ENCODE measurements around the gene PPP6R2. TPM values are rescaled to one million over a fixed set of nuclear protein-coding genes. Genes with fewer than 3 reads are reported as not detected.
"Not testable (repeated sequence)": the region's sequence is repeated elsewhere in the genome, so short reads cannot be mapped to it uniquely, and the experiment has no call there.

Gene PPP6R2
- total RNA-seq, 2 donors from 2014 or later, result 58.7 to 81.2 TPM

- 93 to 96% methylated on average over 21 to 22 of the region's 22 CpGs for WGBS, 2 experiments (ENCODE audit: insufficient coverage in 1 of 2, insufficient read length in 1 of 2)
- H3K4me1 ChIP-seq (ENCODE audit: control insufficient read depth, insufficient read depth, low read length), result no peaks in the 10 kb centered on the region
- H3K9me3 Mint-ChIP-seq, result no peaks in the 10 kb centered on the region
Observed at GRCh38 chr22:50327711-50328019, 15.5 kb upstream of the PPP6R2 start.

GRCh38 chr22:50329236-50329635 is 13.9 kb upstream of the PPP6R2 start:
- peaks cover 6% of the 10 kb centered on the region for H3K4me1 Mint-ChIP-seq
- 96 to 100% methylated on average over 2 to 5 of the region's 6 CpGs for WGBS, 2 experiments (ENCODE audit: insufficient coverage in 1 of 2, insufficient read length in 1 of 2)
- no peak overlapping the region for H3K27ac Mint-ChIP-seq
- Histone ChIP-seq H3K9ac (ENCODE audit: extremely low read depth, low read length, poor library complexity, severe bottlenecking) (no peak overlapping the region), H3K9me3 (ENCODE audit: control insufficient read depth, low read length) (no peaks in the 10 kb centered on the region), H3K27me3 (ENCODE audit: control insufficient read depth, insufficient read depth, low read length, poor library complexity, severe bottlenecking) (peaks cover 7% of the 10 kb centered on the region), H3K4me3 (ENCODE audit: low read length) (no peak overlapping the region), H3K4me1 (ENCODE audit: control insufficient read depth, insufficient read depth, low read length) (no peaks in the 10 kb centered on the region), H3K27ac (ENCODE audit: low read depth, low read length) (no peak overlapping the region), H3K36me3 (ENCODE audit: control insufficient read depth, insufficient read depth, low read length) (no peaks in the 10 kb centered on the region)
- peaks cover 28% of the 10 kb centered on the region for H3K27me3 Mint-ChIP-seq (ENCODE audit: insufficient read depth)
- no peaks in the 10 kb centered on the region for H3K36me3 Mint-ChIP-seq (ENCODE audit: low read depth)
- H3K4me3 Mint-ChIP-seq, result no peak overlapping the region
- DNase-seq, result no peak
- TF ChIP-seq, protein P1, sequence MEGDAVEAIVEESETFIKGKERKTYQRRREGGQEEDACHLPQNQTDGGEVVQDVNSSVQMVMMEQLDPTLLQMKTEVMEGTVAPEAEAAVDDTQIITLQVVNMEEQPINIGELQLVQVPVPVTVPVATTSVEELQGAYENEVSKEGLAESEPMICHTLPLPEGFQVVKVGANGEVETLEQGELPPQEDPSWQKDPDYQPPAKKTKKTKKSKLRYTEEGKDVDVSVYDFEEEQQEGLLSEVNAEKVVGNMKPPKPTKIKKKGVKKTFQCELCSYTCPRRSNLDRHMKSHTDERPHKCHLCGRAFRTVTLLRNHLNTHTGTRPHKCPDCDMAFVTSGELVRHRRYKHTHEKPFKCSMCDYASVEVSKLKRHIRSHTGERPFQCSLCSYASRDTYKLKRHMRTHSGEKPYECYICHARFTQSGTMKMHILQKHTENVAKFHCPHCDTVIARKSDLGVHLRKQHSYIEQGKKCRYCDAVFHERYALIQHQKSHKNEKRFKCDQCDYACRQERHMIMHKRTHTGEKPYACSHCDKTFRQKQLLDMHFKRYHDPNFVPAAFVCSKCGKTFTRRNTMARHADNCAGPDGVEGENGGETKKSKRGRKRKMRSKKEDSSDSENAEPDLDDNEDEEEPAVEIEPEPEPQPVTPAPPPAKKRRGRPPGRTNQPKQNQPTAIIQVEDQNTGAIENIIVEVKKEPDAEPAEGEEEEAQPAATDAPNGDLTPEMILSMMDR (conservative IDR thresholded peaks at IDR 0.05), result no peak
- H3K9me3 Mint-ChIP-seq, result no peaks in the 10 kb centered on the region

More at GRCh38 chr22:50327711-50328019, 15.5 kb upstream of the PPP6R2 start:
- no peaks in the 10 kb centered on the region for H3K36me3 Mint-ChIP-seq (ENCODE audit: low read depth)
- H3K27ac Mint-ChIP-seq, result no peak overlapping the region
- H3K27me3 Mint-ChIP-seq (ENCODE audit: insufficient read depth), result peaks cover 29% of the 10 kb centered on the region
- TF ChIP-seq, protein P1 (conservative IDR thresholded peaks at IDR 0.05), result no peak
- no peaks in the 10 kb centered on the region for H3K36me3 ChIP-seq (ENCODE audit: control insufficient read depth, insufficient read depth, low read length)
- no peak overlapping the region for H3K27ac ChIP-seq (ENCODE audit: low read depth, low read length)
- H3K4me1 Mint-ChIP-seq, result peaks cover 6% of the 10 kb centered on the region
- no peak for DNase-seq
- H3K9me3 ChIP-seq (ENCODE audit: control insufficient read depth, low read length), result no peaks in the 10 kb centered on the region
- H3K4me3 Mint-ChIP-seq, result peak overlapping the region; percentile 73
- H3K27me3 ChIP-seq (ENCODE audit: control insufficient read depth, insufficient read depth, low read length, poor library complexity, severe bottlenecking), result peaks cover 7% of the 10 kb centered on the region
- H3K9ac ChIP-seq (ENCODE audit: extremely low read depth, low read length, poor library complexity, severe bottlenecking), result peak overlapping the region; percentile 51
- peak overlapping the region; percentile 78 for H3K4me3 ChIP-seq (ENCODE audit: low read length)

DNA sequence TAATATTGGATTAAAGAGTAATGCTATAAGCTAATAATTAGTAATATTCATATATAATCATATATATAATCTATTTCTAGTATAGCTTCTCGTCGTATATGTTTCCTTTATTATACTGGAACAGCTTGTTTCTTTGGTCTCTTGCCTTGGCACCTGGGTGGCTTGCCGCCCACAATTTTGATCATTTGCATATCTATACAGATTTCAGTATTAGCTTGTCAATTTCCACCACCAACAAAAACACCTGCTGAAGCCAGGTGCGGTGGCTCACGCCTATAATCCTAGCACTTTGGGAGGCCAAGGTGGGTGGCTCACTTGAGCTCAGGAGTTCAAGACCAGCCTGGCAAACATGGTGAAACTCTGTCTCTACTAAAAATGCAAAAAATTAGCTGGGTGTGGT is 8.7 kb upstream of the PPP6R2 start:
- H3K27ac Mint-ChIP-seq; H3K27ac ChIP-seq (ENCODE audit: low read depth, low read length); H3K27me3 Mint-ChIP-seq (ENCODE audit: insufficient read depth); H3K9ac ChIP-seq (ENCODE audit: extremely low read depth, low read length, poor library complexity, severe bottlenecking); H3K27me3 ChIP-seq (ENCODE audit: control insufficient read depth, insufficient read depth, low read length, poor library complexity, severe bottlenecking); H3K4me3 Mint-ChIP-seq; H3K4me3 ChIP-seq (ENCODE audit: low read length); H3K4me1 Mint-ChIP-seq; DNase-seq; H3K4me1 ChIP-seq (ENCODE audit: control insufficient read depth, insufficient read depth, low read length); H3K36me3 Mint-ChIP-seq (ENCODE audit: low read depth); H3K36me3 ChIP-seq (ENCODE audit: control insufficient read depth, insufficient read depth, low read length); H3K9me3 Mint-ChIP-seq: not testable (repeated sequence)
- 93 to 94% methylated on average over 3 to 5 of the region's 5 CpGs for WGBS, 2 experiments (ENCODE audit: insufficient coverage in 1 of 2, insufficient read length in 1 of 2)
- peaks cover 11% of the 10 kb centered on the region for H3K9me3 ChIP-seq (ENCODE audit: control insufficient read depth, low read length)

Measured in endodermal cell (in vitro differentiated cells).